GM19438 (cell line): ENCODE results near the gene ABCC5.
"Not testable (repeated sequence)": the region's sequence is repeated elsewhere in the genome, so short reads cannot be mapped to it uniquely, and the experiment has no call there.

ENCODE experiments used
- ATAC-seq: cut with Tn5 transposase; IDR thresholded peaks from one replicate; pipeline ENCODE4 v1.9.1; 2021; ENCODE audit warnings: low read depth; ENCODE audit not compliant: unreplicated experiment

ABCC5 gene

DNA sequence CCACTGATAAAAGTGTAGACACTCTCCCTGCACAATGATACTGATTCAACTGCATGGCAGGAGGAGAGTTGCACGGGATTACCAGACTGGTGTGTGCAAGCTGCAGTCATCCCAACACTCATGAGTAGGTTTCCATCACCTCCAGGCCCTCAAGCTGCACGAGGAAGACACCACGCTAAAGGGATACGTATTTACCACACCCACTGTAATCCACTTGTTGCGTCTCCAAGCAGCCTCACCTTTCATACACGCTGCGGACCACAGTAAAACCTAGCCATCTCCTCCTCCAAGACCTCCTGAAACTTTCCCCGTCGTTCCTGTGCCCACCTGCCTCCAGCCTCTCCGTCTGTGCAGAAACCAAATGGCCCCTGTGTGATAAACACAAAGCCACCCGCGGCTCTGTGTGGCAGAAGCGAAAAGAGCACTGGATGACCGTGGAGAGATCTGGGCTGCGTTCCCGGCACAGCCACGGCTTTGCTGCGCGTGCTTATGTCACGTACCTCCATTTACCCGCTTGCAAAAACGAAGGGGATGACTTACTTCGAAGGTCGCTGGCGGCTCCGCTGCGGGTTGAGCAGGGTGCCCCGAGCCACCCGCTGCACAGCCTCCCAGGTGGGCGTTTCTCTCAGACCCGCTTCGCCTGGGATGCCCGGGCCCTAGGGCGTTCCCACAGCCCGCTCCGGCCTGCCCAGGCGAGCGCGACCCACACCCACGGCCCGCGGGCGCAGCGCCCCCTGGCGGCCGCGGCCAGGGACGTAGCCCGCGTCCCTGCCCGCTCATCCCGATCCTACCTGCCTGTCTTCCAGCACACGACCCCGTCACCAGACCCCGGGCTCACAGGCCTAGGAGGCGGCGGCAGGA lies 643 bp downstream of the ABCC5 start:
- ATAC-seq, result peak; percentile 80

DNA sequence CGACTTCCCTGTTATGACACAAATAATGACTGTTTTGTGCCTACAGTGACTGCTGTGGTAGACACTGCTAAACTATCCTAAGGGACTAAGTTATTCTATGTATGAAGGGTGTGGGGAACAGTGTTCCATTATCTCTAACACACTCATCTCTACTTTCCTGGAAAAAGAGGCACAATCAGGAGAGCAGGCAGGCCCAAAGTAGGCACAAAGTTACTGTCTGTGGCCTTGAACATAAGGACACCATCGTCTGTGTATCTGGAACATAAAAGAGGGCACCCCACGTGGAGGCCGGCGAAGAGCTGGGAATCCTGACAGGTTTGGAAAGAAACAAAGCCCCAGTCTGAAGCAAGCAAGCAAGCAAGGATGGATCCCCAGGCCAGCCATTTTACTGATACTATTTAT lies 1.5 kb downstream of the ABCC5 start:
- no peak for ATAC-seq

DNA sequence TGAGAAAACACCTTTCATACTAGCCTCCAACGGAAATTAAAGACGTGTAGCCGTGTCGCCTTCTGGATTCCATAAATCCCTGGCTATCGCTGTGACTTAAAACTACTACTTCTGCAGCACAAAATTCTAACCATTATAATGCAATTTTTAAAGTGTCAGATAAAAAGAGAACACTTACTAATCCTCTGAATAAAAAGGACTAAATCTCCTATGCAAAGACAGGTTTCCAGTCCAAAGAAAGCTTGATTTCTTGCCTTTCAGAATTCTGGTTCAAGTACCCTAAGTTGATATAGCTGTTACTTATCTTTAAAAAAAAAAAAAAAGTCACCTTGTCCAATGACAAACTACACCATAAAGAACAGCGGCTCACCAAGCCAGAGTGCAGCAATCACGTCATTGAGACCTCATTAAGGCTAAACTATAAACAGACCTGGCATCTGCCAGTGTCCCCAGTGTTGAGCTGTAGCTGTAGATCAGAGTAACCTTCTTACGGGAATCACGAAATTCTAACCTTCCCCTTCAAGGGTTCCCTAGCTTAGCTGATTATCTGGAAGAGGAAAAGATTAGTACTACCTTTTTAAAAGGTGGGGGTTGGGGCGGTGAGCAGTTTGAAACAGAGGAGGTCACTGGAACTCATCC lies 2.2 kb downstream of the ABCC5 start:
- no peak for ATAC-seq

DNA sequence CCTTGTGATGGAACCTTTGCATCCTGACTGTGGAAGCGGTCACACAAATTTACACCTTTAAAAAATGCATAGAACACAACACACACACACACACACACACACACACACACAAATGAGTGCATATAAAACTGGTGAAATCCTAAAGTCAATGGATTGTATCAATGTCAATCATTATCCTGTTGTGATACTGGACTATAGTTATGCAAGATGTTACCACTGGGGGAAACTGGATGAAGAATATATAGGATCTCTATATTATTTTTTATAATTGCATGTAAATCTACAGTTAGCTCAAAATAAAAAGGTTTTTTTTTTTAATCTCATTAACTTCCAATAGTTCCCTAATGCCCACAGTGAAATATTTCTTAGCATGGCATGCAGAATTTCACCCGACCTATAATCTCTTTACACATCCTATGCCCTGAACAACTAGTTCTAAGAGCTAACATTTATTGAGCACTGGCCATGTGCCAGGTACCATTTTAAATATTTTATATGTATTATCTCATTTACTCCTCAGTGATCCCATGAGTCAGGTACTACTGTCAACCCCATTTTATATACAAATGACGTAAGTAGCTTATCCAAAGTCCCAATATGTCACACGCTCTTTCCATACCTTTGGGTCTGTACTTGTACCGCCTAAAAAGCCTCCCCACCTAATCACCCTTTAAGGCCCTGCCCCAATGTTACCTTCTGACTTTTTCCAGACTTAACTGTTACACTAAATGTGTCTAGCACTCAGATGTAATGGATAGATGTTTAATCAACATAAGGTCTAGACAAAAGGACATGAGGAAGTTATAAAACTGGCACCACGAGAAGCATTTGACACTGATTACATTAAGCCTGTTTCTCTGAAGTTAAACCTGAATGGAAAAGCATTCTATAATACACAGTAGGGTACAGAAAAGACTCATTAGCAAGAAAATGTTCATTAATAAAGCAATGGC lies 5.5 kb downstream of the ABCC5 start:
- ATAC-seq, result no peak

DNA sequence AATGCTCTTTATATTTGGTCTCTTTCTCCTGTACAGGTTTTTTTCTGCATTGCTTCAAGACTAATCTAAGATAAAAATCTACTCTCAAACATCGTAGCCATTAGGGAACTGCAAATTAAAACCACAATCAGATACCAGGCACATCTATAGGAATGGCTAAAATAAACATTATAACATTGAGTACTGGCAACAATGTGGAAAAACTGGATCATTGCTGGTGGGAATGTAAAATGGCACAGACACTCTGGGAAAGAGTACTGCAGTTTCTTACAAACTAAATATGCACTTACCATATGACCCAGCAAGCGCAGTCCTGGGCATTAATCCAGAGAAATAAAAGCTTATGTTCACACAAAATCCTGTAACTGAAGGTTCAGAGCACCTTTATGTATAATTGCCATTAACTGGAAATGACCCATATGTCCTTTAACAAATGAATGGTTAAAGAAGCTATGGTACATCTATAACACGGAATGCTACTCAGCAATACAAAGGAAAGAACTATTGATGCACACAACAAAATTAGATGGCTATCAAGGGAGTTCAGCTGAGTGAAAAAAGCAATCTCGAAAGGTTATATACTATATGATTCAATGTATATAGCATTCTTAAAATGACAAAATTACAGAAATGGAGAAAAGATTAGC lies 6.3 kb downstream of the ABCC5 start:
- ATAC-seq, result no peak

DNA sequence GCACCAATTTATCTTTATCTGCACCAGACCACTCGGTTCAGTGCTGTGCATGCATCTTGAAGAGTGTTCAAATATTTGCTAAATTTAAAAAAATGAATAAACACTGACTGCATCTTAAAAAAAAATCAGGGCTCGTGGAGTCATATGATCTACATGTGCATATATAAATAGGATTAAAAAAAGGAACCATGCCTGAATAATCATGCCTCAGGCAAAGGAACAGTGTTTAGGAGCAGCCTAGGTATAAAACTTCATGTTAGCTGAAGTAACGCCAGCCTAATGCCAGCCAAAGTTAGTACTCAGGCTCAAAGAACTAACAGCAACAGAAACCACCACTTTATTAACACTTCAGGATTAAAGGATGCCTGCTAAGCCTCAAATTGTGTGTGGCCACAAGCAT lies 9.5 kb downstream of the ABCC5 start:
- ATAC-seq, result no peak

DNA sequence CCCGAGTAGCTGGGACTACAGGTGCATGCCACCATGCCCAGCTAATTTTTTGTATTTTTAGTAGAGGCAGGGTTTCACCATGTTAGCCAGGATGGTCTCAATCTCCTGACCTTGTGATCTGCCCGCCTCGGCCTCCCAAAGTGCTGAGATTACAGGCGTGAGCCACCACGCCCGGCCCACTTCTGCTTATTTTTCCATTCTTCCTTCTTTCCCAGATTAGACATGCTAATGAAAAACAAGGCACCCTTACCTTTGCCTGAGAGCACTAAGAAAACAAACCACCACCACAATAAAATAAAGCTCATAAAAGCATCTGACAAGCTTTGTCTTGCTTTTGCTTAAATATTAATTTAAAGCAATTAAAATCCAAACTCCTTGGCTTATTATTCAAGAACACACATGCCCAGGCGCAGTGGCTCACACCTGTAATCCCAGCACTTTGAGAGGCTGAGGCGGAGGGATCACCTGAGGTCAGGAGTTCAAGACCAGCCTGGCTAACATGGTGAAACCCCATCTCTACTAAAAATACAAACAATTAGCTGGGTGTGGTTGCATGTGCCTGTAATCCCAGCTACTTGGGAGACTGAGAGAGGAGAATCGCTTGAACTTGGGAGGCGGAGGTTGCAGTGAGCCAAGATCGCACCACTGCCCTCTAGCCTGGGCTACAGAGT lies 10.4 kb downstream of the ABCC5 start:
- not testable (repeated sequence) for ATAC-seq

DNA sequence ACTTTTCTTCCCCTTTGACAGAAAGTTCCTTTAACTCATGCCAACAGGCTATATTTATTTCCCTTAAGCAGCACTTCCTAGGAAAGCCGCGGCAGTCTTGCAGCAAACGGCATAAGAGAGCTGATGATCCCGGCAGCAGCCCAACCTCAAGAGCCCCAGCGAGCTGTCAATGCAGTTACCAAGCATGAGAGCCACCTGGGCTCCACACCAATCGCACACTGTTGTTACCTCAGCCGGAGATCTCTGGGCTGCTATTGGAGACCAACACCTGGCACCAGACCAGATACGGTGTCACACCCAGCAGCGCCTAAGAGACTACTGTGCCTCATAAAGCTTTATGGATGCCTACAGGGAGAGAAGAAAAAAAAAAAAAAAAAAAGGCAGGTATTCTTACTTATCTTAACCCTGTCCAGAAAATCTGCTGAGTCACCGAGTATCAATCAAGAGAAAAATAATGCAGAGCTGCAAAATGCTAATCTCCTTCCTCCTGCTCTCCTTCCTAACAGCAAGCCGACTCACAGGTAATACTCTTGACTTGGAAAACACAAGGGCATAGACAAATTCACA lies 11.7 kb downstream of the ABCC5 start:
- peak; percentile 82 for ATAC-seq

DNA sequence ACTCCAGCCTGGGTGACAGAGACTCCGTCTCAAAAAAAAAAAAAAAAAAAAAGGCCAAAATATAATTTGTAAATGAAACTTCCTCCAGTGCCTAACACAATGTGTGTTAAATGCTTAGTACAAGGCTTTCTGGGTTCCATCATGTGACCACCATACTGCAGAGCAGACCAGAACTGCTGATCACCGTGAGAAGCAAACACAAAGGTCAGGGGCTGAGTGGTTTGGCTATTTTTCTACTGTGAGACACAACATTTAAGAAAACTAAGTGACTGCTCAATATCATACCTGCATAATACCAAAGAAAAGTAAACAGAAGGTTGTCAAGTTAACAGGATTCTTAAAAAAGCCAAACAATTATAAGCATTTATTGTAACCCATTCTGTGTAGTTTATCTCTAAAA lies 13.2 kb downstream of the ABCC5 start:
- no peak for ATAC-seq

DNA sequence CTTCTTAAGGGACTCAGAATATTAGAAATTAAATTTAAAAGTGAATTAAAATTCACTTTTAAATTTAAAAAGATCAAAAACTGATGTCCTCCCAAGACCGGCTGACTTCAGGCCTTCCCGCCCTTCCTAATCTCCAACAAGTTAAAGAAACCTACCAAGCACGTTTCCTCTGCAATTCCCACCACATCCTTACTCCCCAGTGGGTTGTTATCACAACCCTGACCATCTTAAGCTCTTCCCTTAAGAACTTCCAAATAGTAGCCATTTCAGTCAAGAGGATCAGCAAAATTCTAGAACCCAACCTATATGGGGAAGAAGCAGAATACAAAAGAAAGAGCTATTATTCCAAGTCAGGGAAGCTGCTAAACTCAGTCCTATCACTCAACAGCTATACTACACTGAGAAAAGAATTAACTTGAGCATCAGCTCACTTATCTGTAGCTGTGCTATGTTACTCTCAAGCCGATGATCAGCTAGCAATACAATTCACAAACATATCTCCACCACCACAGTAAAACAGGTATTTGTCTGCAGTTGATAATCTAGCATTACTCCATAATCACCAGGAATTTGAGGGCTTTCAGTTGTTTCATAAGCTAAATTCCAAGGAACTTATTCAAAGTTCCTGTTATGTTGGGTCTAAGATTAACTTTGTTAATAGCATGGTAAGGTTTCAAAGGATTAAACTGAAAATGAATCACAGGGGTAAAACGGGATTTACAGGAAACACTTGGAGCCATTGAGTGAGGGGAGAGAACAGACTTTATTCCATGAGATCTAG lies 14.3 kb downstream of the ABCC5 start:
- no peak for ATAC-seq

DNA sequence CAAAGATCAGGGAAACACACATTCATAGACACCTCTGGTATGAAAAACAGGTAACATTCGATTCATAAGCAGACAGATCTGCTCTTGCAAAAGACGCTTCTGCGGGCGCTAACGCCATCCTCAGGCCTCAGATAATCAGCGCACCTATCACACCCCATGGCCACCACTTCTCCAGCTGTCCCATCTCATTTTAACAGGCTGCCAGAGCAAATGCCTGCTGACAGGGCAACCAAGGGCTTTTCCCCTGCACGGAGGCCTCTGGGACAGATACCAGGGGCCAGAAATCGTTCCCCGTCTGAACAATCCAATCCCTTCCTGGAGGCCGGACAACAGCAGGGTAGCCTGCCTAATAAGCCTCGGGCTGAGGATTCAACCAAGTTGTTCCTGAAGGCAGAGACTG lies 15.2 kb downstream of the ABCC5 start:
- no peak for ATAC-seq

DNA sequence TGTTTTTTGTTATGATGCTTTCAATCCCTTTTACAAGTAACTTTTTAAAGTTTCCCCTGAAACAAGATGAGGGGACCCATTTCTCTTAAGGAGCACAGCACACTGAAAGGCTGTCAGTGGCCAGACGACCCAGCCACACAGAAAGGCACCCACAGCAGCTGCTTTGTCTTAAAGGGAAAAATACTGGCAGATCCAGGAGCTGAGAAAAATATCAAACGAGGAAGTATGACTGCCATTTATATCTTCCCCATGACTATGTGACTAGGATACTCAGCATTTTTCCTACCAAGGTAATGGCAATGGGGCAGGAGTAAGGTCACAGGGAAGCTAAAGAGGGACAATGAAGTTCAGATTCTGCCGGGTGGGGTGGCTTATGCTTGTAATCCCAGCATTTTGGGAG lies 15.9 kb downstream of the ABCC5 start:
- no peak for ATAC-seq

DNA sequence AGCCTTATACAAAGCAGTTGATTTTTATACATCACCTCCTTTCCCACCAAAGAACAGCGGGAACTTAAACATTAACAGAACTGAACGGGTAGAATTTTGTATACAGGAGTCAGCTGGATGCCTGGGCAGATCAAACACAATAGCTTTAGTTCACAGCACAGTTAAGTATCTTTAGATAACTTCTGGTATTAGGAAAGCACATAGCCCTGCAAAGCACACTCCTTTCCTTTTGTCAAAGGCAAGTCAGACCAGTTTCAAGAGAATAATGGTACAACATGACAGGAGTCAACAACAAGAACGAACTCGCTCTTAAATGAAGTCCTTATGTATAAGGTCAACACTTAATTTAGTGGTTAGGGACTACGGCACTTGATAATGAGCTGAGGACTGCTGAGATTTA lies 26.3 kb downstream of the ABCC5 start:
- no peak for ATAC-seq

DNA sequence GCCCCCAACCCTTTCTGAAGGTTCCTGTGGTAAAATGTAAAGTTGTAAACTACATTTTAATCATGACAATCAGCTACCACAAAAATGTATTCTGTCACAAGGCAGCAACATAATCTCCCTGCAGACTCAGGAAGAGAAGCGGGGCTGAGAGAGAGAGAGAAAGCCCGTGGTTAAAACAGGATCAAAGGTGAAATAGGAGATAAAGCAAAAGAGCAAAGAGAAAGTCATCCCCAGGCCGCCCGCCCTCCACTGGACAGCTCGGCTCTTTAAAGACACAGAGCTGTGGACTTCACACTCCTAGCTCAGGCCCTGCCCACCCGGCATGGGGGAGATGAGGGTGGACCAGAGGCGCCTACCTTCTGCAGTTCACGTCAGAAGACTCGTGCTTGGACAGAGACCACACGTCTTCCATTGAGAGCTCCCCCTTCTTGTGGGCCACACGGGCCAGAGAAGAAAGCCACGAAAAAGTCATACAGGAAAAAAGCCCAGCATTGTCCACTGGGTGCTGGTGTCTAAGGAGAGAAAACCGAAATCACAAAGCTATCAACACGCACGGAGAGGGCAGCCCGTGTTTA lies 29.4 kb downstream of the ABCC5 start:
- no peak for ATAC-seq

DNA sequence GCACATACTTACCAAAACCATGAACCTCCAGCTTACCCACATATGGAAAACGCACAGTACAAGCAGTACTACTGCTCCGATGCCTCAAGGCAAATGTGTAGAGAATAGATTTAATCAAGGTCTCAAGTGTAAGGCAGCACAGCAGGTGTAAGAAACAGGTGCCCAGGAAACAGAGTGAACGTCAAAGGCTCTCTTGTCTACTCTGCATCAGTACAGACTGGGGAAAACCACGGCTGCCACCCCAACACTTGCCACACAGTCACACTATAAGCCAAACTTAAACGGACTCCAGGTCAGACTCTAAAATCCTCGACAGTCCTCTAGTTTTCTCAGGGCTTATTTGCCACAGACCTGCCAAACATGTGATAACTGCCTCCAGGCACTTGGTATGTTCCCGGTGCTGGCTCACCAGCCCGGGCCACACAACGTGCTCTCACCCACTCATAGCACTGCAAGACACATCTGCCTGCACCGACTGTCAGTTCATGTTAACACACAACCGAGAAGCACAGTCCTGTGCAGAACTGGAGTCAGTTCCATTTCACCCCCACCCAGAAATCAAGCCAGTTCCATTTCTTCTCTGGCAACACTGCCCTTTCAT lies 30.6 kb downstream of the ABCC5 start:
- no peak for ATAC-seq

DNA sequence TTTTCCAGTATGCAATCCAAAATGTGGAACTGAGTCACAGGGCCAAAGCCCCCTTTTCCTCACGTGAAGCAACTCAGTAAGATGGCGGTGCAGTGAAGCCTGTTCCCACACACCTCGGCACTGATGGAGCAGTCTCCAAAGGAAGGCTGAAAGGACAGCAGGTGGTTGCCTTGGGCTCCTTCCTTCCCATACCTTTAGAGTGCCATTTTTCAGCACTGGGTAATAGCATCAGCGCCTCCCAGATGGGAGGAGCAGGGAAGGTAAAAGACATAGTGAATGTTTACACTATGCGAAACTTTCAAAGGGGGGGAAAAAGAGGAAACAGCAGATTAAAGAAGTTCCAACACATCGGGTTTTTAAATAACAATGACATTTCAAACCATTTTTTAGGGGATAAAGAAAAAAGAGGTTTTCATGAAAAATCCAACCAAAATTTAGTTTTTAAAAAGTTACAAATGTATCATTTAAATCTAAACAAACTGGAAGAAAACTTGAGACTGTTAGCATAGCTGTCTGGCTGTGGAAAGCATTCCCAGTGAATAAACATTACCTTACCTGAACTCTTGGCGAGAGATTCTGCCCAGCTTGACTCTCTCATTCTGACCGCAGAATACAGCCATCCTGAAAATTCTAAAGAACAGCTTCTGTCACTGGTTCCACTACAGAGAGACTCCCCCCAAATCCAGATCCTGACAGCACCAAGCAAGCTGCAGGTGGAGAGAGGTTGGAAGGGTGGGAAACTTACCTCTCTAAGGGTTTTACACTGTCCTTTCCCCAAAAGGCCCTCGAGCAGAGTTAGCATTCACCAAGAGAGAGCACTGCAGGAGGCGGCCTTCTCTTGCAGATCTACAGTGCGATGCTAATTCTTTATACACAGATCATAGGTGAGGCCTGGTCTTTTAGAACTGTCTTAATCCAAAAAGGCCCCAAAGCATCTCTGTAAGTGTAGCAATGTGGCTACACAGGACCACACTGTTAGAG lies 32.6 kb downstream of the ABCC5 start:
- ATAC-seq, result no peak

DNA sequence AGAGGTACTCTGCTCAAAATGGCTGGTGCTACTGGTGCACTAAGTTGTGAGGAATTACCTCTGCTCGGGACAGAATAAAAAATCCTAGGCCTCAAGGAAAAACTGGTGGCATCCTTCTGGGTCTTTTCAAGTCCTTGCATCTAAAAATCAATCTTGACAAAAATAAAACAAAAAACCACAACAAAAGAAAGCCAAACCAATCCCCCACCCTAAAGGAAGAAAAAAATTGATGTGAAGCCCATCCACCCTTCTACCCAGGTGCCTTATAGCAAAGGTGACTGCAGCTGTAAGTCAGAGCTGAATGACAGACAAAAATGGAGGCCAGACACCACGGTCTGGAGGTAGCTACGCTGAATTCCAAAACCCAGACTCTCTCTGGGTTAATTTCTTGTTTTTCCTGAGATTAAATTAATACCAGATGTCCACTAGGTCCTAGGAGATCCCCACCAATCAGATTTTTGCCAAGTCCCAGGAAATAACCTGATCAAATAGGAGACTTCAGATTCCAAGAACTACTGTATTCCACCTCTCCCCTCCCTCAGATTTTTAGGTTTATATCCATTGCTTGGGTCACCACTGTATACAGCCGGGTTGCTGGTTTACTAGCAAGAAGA lies 33.5 kb downstream of the ABCC5 start:
- ATAC-seq, result no peak
